ENCODE results near the gene COL8A2. TPM values are rescaled to one million over a fixed set of nuclear protein-coding genes. Genes with fewer than 3 reads are reported as not detected.

COL8A2 gene
- total and polyA plus RNA-seq, 2 of the 4 experiments (the other 2 are of a cell fraction) = 0.54 to 1.1 TPM

DNA sequence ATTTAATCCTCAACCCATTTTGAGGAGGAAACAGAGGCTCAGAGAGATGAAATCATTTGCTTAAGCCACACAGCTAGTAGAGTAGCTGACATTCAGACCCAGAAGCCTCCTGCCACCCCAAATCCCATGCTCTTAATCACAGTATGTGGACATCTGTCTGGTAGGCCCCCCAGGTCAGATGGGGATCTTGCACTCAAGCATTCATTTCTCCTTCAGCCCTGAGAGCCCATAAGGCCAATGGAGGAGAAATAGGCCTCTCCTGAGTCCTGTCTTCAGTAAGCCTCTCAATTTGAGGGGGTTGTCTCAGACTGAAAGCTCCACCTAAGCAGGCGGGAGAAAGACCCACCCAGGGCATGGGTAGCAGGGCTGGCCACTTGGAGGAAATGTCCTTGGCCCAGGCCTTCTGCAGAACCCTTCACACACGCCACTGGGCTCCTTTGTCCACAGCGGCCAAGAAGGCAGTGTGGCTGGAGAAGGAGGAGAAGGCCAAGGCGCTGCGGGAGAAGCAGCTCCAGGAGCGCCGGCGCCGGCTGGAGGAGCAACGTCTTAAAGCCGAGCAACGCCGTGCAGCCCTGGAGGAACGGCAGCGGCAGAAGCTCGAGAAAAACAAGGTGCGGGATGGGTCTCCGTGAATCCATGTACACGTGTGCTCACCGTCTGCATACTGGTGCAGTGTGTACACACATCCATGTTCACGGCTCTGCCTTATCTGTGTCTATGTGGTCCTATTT is 47.2 kb upstream of the COL8A2 start:
- Histone ChIP-seq H3K4ac (ENCODE audit: low read depth, low read length) (peak overlapping the region; percentile 14; the same call in 1 of the 2 replicates), H2BK120ac (ENCODE audit: low read depth, low read length) (no peak overlapping the region), H3K4me2 (ENCODE audit: low read depth, low read length) (no peak overlapping the region), H4K20me1 (ENCODE audit: insufficient read depth, low read length) (peaks cover 83% of the 10 kb centered on the region), H2AK9ac (replicated peaks; ENCODE audit: low read depth, low read length, poor library complexity) (no peak overlapping the region), H2AFZ (replicated peaks; ENCODE audit: low read length, poor library complexity) (no peak overlapping the region), H3K4me1 (ENCODE audit: control insufficient read depth, insufficient read depth, low read length) (peaks cover 7% of the 10 kb centered on the region), H3K4me3 (ENCODE audit: insufficient read depth, low read depth, low read length) (no peak overlapping the region), H3K9me3 (ENCODE audit: control insufficient read depth, insufficient read depth, low read length) (no peaks in the 10 kb centered on the region), H2AK5ac (ENCODE audit: low read depth, low read length) (peak overlapping the region; percentile 5; the same call in 1 of the 2 replicates), H3K56ac (ENCODE audit: extremely low read depth, insufficient read depth, low read length) (no peak overlapping the region), H4K8ac (ENCODE audit: low read depth in 2 of 2, low read length in 2 of 2) (peak overlapping the region in 1 of 2 experiments; percentile 71; a peak in 2 of 4 replicates), H3K27me3 (ENCODE audit: control insufficient read depth, insufficient read depth, low read length) (no peaks in the 10 kb centered on the region), H4K91ac (ENCODE audit: insufficient read depth, low read depth, low read length) (no peak overlapping the region), H3K18ac (ENCODE audit: low read depth, low read length) (no peak overlapping the region), H3K79me1 (ENCODE audit: low read depth in 1 of 2, low read length in 2 of 2) (peaks cover 44 to 78% of the 10 kb centered on the region in 2 experiments), H2BK5ac (ENCODE audit: low read depth, low read length, poor library complexity, severe bottlenecking) (no peak overlapping the region), H3K27ac (ENCODE audit: insufficient read depth, low read length) (no peak overlapping the region), H4K5ac (ENCODE audit: low read depth, low read length) (no peak overlapping the region), H3K14ac (replicated peaks; ENCODE audit: low read depth, low read length) (no peak overlapping the region), H2BK20ac (ENCODE audit: low read depth, low read length) (no peak overlapping the region), H2BK15ac (ENCODE audit: low read depth, low read length) (no peak overlapping the region), H3K9me1 (ENCODE audit: insufficient read depth, low read length) (peaks cover 15% of the 10 kb centered on the region), H3K23ac (ENCODE audit: low read depth, low read length) (peak overlapping the region; percentile 70; the same call in 1 of the 2 replicates), H3K36me3 (ENCODE audit: control insufficient read depth, insufficient read depth, low read length) (peaks cover 72% of the 10 kb centered on the region), H3K9ac (ENCODE audit: low read depth, low read length) (no peak overlapping the region)
- CTCF ChIA-PET = interaction anchor here (0.6 kb wide), 1 partner anchor 12 kb away, joined by 5 read pairs; no protein-coding TSS in a partner anchor
- POLR2A ChIA-PET (ENCODE audit: unreplicated experiment) = no interaction called here
- ATAC-seq (ENCODE audit: low read depth) = no peak
- dilution Hi-C loops (cut with HindIII; ENCODE audit: low sequenced_read_pairs, unreplicated experiment) (no loop called here), intact Hi-C loops (cut with micrococcal nuclease) (no loop called here), in situ Hi-C loops (cut with MboI; ENCODE audit: low sequenced_read_pairs) (no loop called here)
- WGBS, 2 experiments (ENCODE audit: extremely low coverage in 2 of 2, insufficient read length in 1 of 2) = 91% methylated on average over 4 of the region's 21 CpGs; no CpG with 5 or more reads in 1 of the 2 experiments
- TF ChIP-seq RCOR1 (IDR thresholded peaks at IDR 0.05; ENCODE audit: insufficient replicate concordance, low read length) (no peak), CEBPB (IDR thresholded peaks at IDR 0.05; ENCODE audit: low read depth, low read length) (no peak), MXI1 (IDR thresholded peaks at IDR 0.05; ENCODE audit: borderline replicate concordance, low read depth, low read length) (no peak), NFE2L2 (IDR thresholded peaks at IDR 0.05; ENCODE audit: low read depth, low read length) (no peak)
- TF ChIP-seq, protein P1, sequence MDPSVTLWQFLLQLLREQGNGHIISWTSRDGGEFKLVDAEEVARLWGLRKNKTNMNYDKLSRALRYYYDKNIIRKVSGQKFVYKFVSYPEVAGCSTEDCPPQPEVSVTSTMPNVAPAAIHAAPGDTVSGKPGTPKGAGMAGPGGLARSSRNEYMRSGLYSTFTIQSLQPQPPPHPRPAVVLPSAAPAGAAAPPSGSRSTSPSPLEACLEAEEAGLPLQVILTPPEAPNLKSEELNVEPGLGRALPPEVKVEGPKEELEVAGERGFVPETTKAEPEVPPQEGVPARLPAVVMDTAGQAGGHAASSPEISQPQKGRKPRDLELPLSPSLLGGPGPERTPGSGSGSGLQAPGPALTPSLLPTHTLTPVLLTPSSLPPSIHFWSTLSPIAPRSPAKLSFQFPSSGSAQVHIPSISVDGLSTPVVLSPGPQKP (IDR thresholded peaks at IDR 0.05; ENCODE audit: borderline replicate concordance, low read depth, low read length) = no peak
- BruUV-seq (replicated peaks) = no TSS peak
- DNase-seq = no peak
